Measurements from ENCODE around the gene TRIM74.
"Not testable (repeated sequence)": the region's sequence is repeated elsewhere in the genome, so short reads cannot be mapped to it uniquely, and the experiment has no call there.

DNA sequence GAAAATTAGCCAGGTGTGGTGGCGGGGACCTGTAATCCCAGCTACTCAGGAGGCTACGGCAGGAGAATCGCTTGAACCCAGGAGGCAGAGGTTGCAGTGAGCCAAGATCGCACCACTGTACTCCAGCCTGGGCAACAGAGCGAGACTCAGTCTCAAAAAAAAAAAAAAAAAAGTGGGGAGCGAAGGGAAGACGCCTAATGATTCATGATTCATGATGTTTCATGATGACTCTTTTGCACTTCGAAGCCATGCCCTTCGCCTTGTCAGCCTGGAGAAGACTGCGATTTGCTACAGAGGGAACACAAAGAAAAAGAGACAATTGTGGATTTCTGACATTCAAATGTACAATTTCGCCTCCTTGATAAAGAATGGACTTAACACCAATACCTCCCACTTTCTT lies 12.8 kb upstream of the TRIM74 start:
- not testable (repeated sequence) for TF ChIP-seq POLR2A, CTCF (IDR thresholded peaks at IDR 0.05)

All from thyroid gland (tissue), 4 donors.